ENCODE measurements around the gene PDZK1IP1. TPM values are rescaled to one million over a fixed set of nuclear protein-coding genes. Genes with fewer than 3 reads are reported as not detected.

PDZK1IP1 gene
- total and polyA plus RNA-seq, 9 donors = 0.36 to 66.1 (median 0.61) TPM; not detected in 2

- WGBS, 3 donors = 81 to 84% (median 83%) methylated on average over 7 of the region's 7 CpGs
- Histone ChIP-seq H3K4me1 (ENCODE audit: insufficient read depth) (peaks cover 12% of the 10 kb centered on the region), H3K27ac (no peak overlapping the region), H3K4me3 (no peak overlapping the region), H3K27me3 (no peaks in the 10 kb centered on the region), H3K36me3 (no peaks in the 10 kb centered on the region), H3K9me3 (no peaks in the 10 kb centered on the region)
- no peak for TF ChIP-seq CTCF (IDR thresholded peaks at IDR 0.05)
- TF ChIP-seq POLR2A (IDR thresholded peaks at IDR 0.05) = no peak
- TF ChIP-seq EP300 (IDR thresholded peaks at IDR 0.05) = no peak
- intact Hi-C loops (cut with DNase I) = loop anchor here in 2 of 4 donors (10.0 kb wide), 1 partner anchor 536 kb away; no protein-coding TSS in a partner anchor
- no peak for DNase-seq
Observed at GRCh38 chr1:47188791-47189785, 748 bp downstream of the PDZK1IP1 start.

- no peak overlapping the region for H3K27ac ChIP-seq
- H3K4me3 ChIP-seq = no peak overlapping the region
- intact Hi-C loops (cut with DNase I) = loop anchor here in 2 of 4 donors (10.0 kb wide), 1 partner anchor 537 kb away; no protein-coding TSS in a partner anchor
- no peak for DNase-seq
- H3K4me1 ChIP-seq (ENCODE audit: insufficient read depth) = peaks cover 12% of the 10 kb centered on the region
- TF ChIP-seq POLR2A (IDR thresholded peaks at IDR 0.05) (no peak), CTCF (IDR thresholded peaks at IDR 0.05) (no peak), EP300 (IDR thresholded peaks at IDR 0.05) (no peak)
- H3K27me3 ChIP-seq = no peaks in the 10 kb centered on the region
- H3K36me3 ChIP-seq = no peaks in the 10 kb centered on the region
- no peaks in the 10 kb centered on the region for H3K9me3 ChIP-seq
- WGBS, 3 donors = 83 to 97% (median 95%) methylated on average over 2 of the region's 2 CpGs
Observed at GRCh38 chr1:47187926-47188250, 1.9 kb downstream of the PDZK1IP1 start.

GRCh38 chr1:47187231-47187925 lies 2.5 kb downstream of the PDZK1IP1 start:
- no peak overlapping the region for H3K27ac ChIP-seq
- WGBS, 3 donors = 83 to 89% (median 85%) methylated on average over 12 of the region's 12 CpGs
- intact Hi-C loops (cut with DNase I) = loop anchor here in 2 of 4 donors (10.0 kb wide), 1 partner anchor 537 kb away; no protein-coding TSS in a partner anchor
- no peak for DNase-seq
- no peak overlapping the region for H3K4me3 ChIP-seq
- H3K27me3 ChIP-seq = no peaks in the 10 kb centered on the region
- no peaks in the 10 kb centered on the region for H3K36me3 ChIP-seq
- peaks cover 10% of the 10 kb centered on the region for H3K4me1 ChIP-seq (ENCODE audit: insufficient read depth)
- no peak for TF ChIP-seq EP300 (IDR thresholded peaks at IDR 0.05)
- no peak for TF ChIP-seq POLR2A (IDR thresholded peaks at IDR 0.05)
- no peak for TF ChIP-seq CTCF (IDR thresholded peaks at IDR 0.05)
- no peaks in the 10 kb centered on the region for H3K9me3 ChIP-seq
